ENCODE results near the gene VKORC1L1. TPM values are rescaled to one million over a fixed set of nuclear protein-coding genes. Genes with fewer than 3 reads are reported as not detected.

The VKORC1L1 gene
- total and polyA plus RNA-seq, 10 of the 15 experiments (the other 5 are each of a cell fraction or from before 2014, with no cell fraction given): 3.3 to 18.8 (median 12.5) TPM

DNA sequence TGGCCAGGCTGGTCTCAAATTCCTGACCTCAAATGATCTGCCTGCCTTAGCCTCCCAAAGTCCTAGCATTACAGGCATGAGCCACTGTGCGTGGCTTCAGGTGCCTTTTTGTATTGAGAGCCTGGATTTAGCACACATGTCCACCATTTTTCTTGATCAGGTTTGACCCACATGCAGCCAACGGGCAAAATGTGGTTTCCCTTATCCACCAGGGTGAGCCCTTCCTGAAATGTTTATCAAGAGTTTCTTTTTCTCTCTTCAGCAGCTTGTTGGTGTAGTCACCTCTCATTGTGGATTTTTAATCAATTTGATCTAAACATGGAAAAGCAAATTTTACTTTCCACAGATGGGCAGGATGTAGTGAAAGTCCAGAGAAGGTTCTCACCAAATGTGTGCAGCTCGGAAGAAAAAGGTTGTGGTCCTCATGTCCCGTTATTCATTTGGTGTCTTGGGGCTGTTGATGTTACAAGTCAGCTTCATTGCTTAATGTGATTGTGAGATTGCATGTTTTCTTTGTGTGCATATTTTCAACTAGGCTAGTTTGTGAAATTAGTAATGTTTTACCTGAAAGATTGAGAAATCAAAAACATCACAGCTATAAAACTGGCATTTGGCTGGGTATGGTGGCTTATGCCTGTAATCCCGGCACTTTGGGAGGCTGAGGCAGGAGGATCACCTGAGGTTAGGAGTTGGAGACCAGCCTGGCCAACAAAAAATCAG is 80.3 kb downstream of the VKORC1L1 start:
- ChIA-PET SMC1A (ENCODE audit: uncharacterized antibody, unreplicated experiment) (no interaction called here), CTCF (no interaction called here), RAD21 (ENCODE audit: unreplicated experiment) (no interaction called here), POLR2A (no interaction called here)
- H3K9ac ChIP-seq (ENCODE audit: control insufficient read depth, insufficient read depth, low read length): no peak overlapping the region
- no TSS peak for BruUV-seq (replicated peaks)
- FAIRE-seq (no peak), DNase-seq (ENCODE audit: low read depth, low spot score) (no peak), ATAC-seq (no peak)
- H4K20me1 ChIP-seq (ENCODE audit: control insufficient read depth, insufficient read depth): no peaks in the 10 kb centered on the region
- H3K27me3 ChIP-seq (replicated peaks in 1 of 2; ENCODE audit: control insufficient read depth in 2 of 2, insufficient read depth in 2 of 2, low read length in 1 of 2): no peaks in the 10 kb centered on the region
- no peaks in the 10 kb centered on the region for H3K9me3 ChIP-seq (replicated peaks; ENCODE audit: control insufficient read depth, insufficient read depth, low read length)
- TF ChIP-seq NBN (IDR thresholded peaks at IDR 0.05) (no peak), RFX5 (IDR thresholded peaks at IDR 0.05; ENCODE audit: low read depth, low read length) (no peak), IKZF1 (conservative IDR thresholded peaks at IDR 0.05) (no peak), STAT1 (conservative IDR thresholded peaks at IDR 0.05) (no peak), ZNF217 (IDR thresholded peaks at IDR 0.05) (no peak), ETV6 (conservative IDR thresholded peaks at IDR 0.05 in 1 of 2, IDR thresholded peaks at IDR 0.05 in 1 of 2; ENCODE audit: borderline replicate concordance in 1 of 2, low read depth in 1 of 2) (no peak), SMAD1 (IDR thresholded peaks at IDR 0.05; ENCODE audit: low read depth, partially characterized antibody) (no peak)
- no peak overlapping the region for H3K27ac ChIP-seq (ENCODE audit: control insufficient read depth, insufficient read depth)
- no peaks in the 10 kb centered on the region for H3K79me2 ChIP-seq (ENCODE audit: control insufficient read depth, insufficient read depth, low read length)
- intact Hi-C loops (cut with micrococcal nuclease; ENCODE audit: unreplicated experiment): loop anchor here (10.0 kb wide), 1 partner anchor 228 kb away; no protein-coding TSS in a partner anchor
- no peak overlapping the region for H3K4me3 ChIP-seq
- peaks cover 2 to 7% of the 10 kb centered on the region in 2 experiments for H3K36me3 ChIP-seq (ENCODE audit: control insufficient read depth in 2 of 2, insufficient read depth in 2 of 2, low read length in 1 of 2)
- no peaks in the 10 kb centered on the region for H3K4me1 ChIP-seq (ENCODE audit: control insufficient read depth, insufficient read depth, low read length)
- H3K4me2 ChIP-seq (ENCODE audit: control insufficient read depth, insufficient read depth): no peak overlapping the region
- WGBS (ENCODE audit: insufficient coverage, insufficient replicate concordance, low lambda C conversion rate, missing lambda C conversion rate): 79% methylated on average over 5 of the region's 5 CpGs
- in situ Hi-C loops (cut with MboI): no loop called here
- H2AFZ ChIP-seq (ENCODE audit: control insufficient read depth, low read depth, low read length): no peak overlapping the region

GRCh38 chr7:65953890-65954450 is 81.1 kb downstream of the VKORC1L1 start:
- Histone ChIP-seq H3K79me2 (ENCODE audit: control insufficient read depth, insufficient read depth, low read length) (no peaks in the 10 kb centered on the region), H3K4me1 (ENCODE audit: control insufficient read depth, insufficient read depth, low read length) (no peaks in the 10 kb centered on the region), H3K4me2 (ENCODE audit: control insufficient read depth, insufficient read depth) (no peak overlapping the region), H3K27me3 (replicated peaks in 1 of 2; ENCODE audit: control insufficient read depth in 2 of 2, insufficient read depth in 2 of 2, low read length in 1 of 2) (no peaks in the 10 kb centered on the region), H3K9ac (ENCODE audit: control insufficient read depth, insufficient read depth, low read length) (no peak overlapping the region), H3K9me3 (replicated peaks; ENCODE audit: control insufficient read depth, insufficient read depth, low read length) (no peaks in the 10 kb centered on the region), H2AFZ (ENCODE audit: control insufficient read depth, low read depth, low read length) (no peak overlapping the region), H3K27ac (ENCODE audit: control insufficient read depth, insufficient read depth) (no peak overlapping the region), H4K20me1 (ENCODE audit: control insufficient read depth, insufficient read depth) (no peaks in the 10 kb centered on the region), H3K4me3 (no peak overlapping the region), H3K36me3 (ENCODE audit: control insufficient read depth in 2 of 2, insufficient read depth in 2 of 2, low read length in 1 of 2) (peaks cover 2 to 9% of the 10 kb centered on the region in 2 experiments)
- BruUV-seq (replicated peaks): no TSS peak
- FAIRE-seq (no peak), ATAC-seq (no peak), DNase-seq (ENCODE audit: low read depth, low spot score) (no peak)
- POLR2A ChIA-PET: no interaction called here
- CTCF ChIA-PET: no interaction called here
- SMC1A ChIA-PET (ENCODE audit: uncharacterized antibody, unreplicated experiment): no interaction called here
- over 99% methylated on average over 15 of the region's 15 CpGs for WGBS (ENCODE audit: insufficient coverage, insufficient replicate concordance, low lambda C conversion rate, missing lambda C conversion rate)
- RAD21 ChIA-PET (ENCODE audit: unreplicated experiment): no interaction called here
- in situ Hi-C loops (cut with MboI) (no loop called here), intact Hi-C loops (cut with micrococcal nuclease; ENCODE audit: unreplicated experiment) (loop anchor here (10.0 kb wide), 1 partner anchor 229 kb away; no protein-coding TSS in a partner anchor)
- TF ChIP-seq CHD1 (IDR thresholded peaks at IDR 0.05; ENCODE audit: low read depth, low read length) (no peak), CREB1 (IDR thresholded peaks at IDR 0.05; ENCODE audit: low read depth) (no peak), GABPA (IDR thresholded peaks at IDR 0.05; ENCODE audit: low read depth) (no peak), JUND (IDR thresholded peaks at IDR 0.05; ENCODE audit: low read depth, low read length) (no peak), PRDM15 (CRISPR knock-in tag; IDR thresholded peaks at IDR 0.05) (no peak), ZNF622 (IDR thresholded peaks at IDR 0.05) (no peak), EP300 (IDR thresholded peaks at IDR 0.05; ENCODE audit: borderline replicate concordance in 1 of 2, control insufficient read depth in 1 of 2, low read depth in 2 of 2, low read length in 2 of 2) (no peak), RFX5 (IDR thresholded peaks at IDR 0.05; ENCODE audit: low read depth, low read length) (no peak)
